ENCODE data around the gene STAB2.
"Not testable (repeated sequence)": the region's sequence is repeated elsewhere in the genome, so short reads cannot be mapped to it uniquely, and the experiment has no call there.

The STAB2 gene

DNA sequence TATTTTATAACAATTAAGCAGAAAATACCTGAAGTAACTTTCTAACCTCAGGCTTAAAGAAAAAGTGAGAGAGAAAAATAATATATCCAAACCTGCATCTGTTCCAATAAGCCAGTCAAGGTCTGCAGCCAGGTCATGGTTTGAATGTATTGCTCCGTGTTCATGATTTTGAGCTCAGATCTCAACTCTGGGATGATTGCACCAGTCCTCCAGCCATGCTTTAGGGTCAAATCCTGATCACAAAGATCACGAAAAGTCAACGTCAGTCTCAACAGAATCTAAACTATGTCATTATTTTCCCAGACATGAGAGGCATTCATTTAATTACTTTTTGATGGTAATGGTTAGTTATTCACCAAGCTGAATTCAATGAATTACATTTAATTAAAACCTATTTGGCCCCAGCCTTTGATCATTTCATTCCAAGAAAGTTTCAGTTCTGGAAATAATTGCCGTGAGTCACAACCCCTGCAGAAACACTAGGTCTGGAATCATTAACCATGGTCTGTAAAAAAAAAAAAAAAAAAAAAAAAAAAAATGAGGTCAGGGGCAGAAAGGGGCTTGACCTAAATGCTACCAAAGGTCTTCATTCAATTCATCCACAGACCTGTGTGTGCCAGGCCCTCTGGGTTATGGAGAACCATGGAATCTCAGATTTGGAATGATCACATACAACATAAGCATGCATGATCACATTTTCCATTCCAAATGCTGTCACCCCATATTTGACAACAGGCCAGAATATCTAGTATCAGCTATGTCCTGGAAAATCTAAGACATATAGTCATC, 198.4 kb downstream of the STAB2 start:
- no peak for FAIRE-seq

- no peak for FAIRE-seq
Measured at GRCh38 chr12:103786201-103786600, 199.1 kb downstream of the STAB2 start.

DNA sequence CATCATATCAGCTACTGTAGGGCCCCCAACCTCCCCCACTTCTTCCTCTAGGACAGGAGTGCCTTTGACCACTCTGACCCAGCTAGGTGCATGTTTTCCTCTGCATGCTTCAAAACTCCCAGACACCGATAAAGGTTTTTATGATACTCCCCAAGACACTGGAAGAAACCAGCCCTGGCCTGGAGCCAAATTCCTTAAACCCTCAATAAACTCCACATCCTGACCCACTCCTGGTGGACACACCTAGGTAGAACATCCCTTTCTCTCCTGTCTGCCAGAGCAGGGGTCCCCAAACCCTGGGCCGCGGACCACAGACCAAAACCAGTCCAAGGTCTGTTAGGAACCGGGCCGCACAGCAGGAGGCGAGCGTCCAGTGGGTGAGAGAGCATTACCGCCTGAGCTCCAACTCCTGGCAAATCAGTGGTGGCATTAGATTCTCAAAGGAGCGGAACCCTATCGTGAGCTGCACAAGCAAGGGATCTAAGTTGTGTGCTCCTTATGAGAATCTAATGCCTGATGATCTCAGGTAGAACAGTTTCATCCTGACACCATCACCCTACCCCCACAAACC, 204.4 kb downstream of the STAB2 start:
- no peak for FAIRE-seq

- no peak for FAIRE-seq
Measured at GRCh38 chr12:103793046-103793445, 206.0 kb downstream of the STAB2 start.

DNA sequence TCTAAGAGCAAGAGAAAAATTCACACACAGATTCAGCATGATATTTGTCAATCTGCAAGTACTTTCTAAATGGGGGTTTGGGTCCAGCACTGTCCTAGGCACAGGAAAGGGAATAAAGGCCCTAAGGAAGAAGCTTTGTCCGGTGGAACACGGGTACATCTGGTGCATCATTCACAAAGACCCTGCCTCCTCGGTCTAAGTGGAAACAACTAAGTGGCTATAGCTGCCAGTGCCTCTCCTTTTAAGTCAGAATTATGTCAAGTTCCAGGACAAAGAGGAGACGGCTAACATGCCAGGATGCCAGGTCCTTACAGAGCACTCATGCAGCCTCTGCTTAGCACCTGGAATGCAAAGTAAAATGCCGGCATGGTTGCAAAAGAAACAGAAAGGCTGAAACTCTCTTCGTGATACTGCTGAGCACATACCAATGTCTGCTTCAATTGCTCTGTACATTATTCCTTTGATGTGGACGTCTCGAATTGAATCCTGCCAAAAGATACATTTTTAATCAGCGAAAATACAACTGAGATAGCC, 206.5 kb downstream of the STAB2 start:
- FAIRE-seq: no peak

- no peak for FAIRE-seq
Measured at GRCh38 chr12:103794309-103795213, 207.5 kb downstream of the STAB2 start.

DNA sequence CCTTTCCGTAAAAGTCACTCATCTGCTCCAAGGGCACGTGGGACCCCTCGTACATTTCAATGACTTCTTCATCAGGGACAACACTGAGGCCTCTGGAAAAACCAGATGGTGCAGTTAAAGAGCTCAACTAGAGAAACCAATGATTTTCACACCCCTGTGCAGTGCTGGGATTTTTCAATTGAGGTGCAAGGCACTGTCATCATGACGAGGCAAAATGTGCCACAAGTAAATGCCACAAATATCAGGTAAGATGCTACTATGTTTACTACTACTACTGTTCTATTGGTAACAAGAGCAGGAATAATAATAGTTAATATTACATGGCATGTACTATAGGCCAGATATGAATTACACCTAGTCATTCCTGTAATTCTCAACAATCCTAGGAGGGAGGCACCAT, 211.5 kb downstream of the STAB2 start:
- FAIRE-seq: no peak

DNA sequence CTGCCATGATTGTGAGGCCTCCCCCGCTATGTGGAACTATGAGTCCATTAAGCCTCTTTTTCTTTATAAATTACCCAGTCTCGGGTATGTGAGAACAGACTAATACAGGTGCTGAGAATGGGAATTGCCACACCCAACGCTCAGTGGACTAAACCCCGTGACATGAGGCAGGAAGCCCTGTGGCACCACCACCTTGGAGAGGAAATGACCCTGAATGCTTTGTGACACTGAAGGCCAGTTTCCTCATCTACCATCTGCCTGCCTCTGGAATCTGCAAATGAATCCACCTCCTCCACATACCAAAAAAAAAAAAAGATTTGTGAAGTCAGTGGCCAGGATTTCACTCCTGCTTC, 212.4 kb downstream of the STAB2 start:
- no peak for FAIRE-seq

DNA sequence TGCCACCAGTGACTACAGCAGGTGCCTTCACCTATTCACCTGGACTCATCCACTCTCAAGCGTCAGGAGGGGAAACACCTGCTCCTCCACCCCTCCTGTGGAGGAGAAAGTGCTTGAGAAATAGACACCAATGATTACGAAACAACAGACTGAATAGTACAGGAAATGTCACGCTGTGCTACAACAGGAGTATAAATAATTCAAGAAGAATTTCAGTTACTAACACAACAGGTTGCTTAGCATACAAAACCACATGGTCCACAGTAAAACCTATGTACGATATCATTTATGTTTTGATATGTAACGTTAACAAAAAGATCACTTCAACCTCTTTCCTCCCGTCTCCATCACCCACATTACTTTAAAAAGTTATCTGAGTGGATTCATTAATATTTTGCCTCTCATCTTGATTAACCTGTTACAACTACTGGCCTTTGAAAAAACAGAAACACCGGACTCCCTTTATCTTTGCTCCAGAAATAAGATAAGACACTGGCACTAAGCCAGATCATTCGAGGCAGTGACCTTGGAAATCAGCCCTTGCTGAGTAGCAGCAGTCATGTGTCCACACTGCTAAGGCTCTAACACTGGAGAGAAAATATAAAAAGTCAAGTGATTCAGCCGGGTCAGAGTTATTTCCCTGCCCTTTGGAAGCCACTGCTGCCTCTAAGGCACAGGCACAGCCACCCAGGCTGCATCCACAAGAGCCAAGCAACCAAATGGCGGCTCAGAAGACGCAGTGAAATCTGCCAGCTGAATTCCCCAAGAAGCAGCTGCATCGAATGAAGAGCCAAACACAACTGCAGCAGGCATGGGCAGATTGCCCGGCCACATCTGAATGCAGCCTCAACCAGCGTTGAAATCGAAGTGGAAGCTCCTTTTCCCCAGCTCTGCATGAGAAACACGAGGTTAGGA, 213.0 kb downstream of the STAB2 start:
- FAIRE-seq: no peak

DNA sequence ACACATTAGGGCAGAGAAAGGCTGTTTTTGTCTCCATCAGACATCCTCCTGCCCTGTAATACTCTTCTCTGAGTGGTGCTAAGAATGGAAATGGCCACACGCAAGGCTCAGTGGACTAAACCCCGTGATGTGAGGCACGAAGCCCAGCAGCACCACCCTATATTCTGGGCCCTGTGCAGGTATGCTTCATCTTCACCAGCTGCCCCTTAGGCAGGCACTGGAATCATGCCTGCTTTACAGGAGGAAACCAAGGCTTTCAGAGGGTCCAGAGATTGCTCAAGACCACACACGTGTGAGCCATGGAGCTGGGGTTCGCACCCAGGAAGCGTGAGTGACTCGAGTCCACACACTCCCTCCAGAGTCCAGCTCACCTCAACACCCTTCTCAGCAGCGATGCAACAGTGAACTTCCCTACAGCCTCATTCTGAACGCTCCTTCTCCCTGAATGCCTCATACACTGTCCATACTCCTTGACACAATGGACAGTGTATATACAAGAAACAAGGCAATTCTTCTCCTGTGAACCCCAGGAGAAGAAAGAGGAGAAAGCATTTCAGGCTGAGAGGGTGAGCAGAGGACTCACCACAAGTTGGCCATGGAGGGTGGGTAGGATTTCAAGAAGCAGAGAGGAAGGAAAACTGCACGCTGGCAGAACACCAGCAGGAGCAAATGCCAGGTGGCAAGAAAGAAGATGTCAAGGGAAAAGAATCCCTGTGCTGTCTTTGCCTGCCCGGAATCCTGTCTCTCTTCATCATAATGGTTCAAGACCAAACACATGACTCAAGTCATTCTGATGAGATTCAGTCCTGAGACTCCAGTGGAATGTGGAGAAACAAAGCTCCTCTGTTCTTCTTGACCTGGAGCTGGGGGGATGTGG, 214.9 kb downstream of the STAB2 start:
- no peak for FAIRE-seq

DNA sequence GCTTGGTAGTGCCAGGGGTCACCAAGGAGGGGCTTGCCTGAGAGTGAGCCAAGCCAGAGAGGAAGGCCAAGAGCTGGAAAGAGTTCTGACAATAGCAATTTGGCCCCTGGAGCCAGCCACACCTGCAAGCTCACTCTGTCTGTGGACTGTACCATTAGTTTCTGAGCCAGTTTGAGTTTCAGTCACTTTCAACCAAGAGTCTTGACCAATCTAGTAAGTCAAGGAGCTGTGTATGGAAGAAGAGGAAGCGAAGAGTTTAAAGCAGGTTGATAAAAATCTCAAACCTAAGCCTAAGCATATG, 215.5 kb downstream of the STAB2 start:
- FAIRE-seq: no peak

GRCh38 chr12:103803847-103804246, 216.8 kb downstream of the STAB2 start:
- no peak for FAIRE-seq

DNA sequence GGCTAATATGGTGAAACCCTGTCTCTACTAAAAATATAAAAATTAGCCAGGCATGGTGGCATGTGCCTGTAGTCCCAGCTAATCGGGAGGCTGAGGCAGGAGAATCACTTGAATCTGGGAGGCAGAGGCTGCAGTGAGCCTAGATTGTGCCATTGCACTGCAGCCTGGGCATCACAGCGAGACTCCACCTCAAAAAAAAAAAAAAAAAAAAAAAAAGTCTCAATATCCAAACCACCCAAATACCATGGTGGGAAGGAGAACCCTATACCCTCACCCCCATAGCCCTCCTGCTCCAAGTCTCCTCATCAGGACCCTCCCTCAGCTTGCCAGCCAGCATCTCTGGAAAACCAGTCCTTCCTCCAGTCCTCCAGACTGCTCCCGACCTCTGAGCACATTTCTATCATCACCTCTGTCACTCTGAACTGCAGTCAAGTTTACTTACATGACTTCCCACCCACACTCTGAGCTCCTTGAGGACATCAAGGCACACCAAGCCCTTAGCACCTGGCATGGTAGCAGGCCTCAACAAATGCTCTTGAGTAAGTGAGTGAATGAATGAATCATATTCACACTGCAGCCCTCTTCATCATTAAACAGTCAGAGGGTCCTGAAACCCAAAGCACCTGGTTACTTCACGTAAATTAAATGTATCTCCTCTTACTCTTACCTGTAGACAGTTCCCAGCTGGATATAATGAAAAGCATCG, 218.7 kb downstream of the STAB2 start:
- FAIRE-seq: no peak

GRCh38 chr12:103806803-103807202, 219.7 kb downstream of the STAB2 start:
- no peak for FAIRE-seq

- FAIRE-seq: no peak
Measured at GRCh38 chr12:103807561-103808238, 220.6 kb downstream of the STAB2 start.

GRCh38 chr12:103808239-103808880, 221.3 kb downstream of the STAB2 start:
- no peak for FAIRE-seq

- FAIRE-seq: no peak
Measured at GRCh38 chr12:103809154-103809553, 222.1 kb downstream of the STAB2 start.

DNA sequence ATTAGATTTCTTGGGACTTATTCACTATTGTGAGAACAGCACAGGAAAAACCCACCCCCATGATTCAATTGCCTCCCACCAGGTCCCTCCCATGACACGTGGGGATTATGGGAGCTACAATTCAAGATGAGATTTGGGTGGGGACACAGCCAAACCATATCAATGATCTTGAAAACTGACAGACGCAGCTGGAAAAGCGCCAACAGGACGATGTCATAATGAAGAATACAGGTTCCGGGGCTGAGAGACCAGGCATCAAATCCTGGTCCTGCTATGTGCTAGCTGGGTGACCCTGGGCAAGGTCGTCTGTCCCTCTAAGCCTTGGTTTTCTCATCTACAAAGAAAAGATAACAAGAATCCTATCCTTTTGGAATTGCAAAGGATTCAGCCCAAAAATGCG, 222.6 kb downstream of the STAB2 start:
- FAIRE-seq: not testable (repeated sequence)

- no peak for FAIRE-seq
Measured at GRCh38 chr12:103810111-103810510, 223.0 kb downstream of the STAB2 start.

- no peak for FAIRE-seq
Measured at GRCh38 chr12:103811791-103812190, 224.7 kb downstream of the STAB2 start.

Data from G401.6 (cell line).